Right atrium auricular region (tissue), 2 donors: Measurements from ENCODE around the gene SIRT5. TPM values are rescaled to one million over a fixed set of nuclear protein-coding genes. Genes with fewer than 3 reads are reported as not detected.

ENCODE experiments used
- DNase-seq: peaks from one replicate; pipeline ENCODE4 v3.0.0-alpha.2; 2019; ENCODE audit warnings: low spot score
- H3K27ac ChIP-seq, 2 donors: fragments of 200-600 bp; sonication (generic); 1 replicate in 1 of 2; 2 replicates in 1 of 2; pipeline ENCODE4 v1.5.1; 2016 to 2019
- H3K27me3 ChIP-seq, 2 donors: fragments of 200-600 bp; sonication (generic); one replicate each; pipeline versions ENCODE4 v1.5.1 to v1.6.0; 2017 to 2019
- H3K36me3 ChIP-seq: fragments of 200-600 bp; sonication (generic); one replicate; pipeline ENCODE4 v1.5.1; 2016
- H3K4me1 ChIP-seq, 2 donors: fragments of 200-600 bp; sonication (generic); one replicate each; pipeline versions ENCODE4 v1.5.1 to v1.6.0; 2017 to 2019
- H3K4me3 ChIP-seq, 2 donors: fragments of 200-600 bp; sonication (generic); 1 replicate in 1 of 2; 2 replicates in 1 of 2; pipeline ENCODE4 v1.5.1; 2017 to 2019; ENCODE audit warnings: mild to moderate bottlenecking in 1 of 2, moderate library complexity in 1 of 2
- H3K9me3 ChIP-seq, 2 donors: fragments of 200-600 bp; sonication (generic); one replicate each; pipeline ENCODE4 v1.5.1; 2019
- CTCF ChIP-seq, 2 donors: fragments of 200-600 bp; sonication (generic); IDR thresholded peaks; one replicate each; pipeline ENCODE4 v1.5.1; 2019; ENCODE audit warnings: antibody characterized with exemption in 2 of 2
- total RNA-seq, 2 donors: library from RNA; depleted of rRNA; stranded (reverse); fragments of >200 nt; gene quantifications; one replicate each; pipeline ENCODE4 v1.1.0, GENCODE V29; 2016

The SIRT5 gene
- total RNA-seq, 2 donors from 2014 or later: 17.9 to 31.2 TPM

- Histone ChIP-seq H3K36me3 (no peaks in the 10 kb centered on the region), H3K9me3 (peaks cover 0 to 5% of the 10 kb centered on the region in 2 donors), H3K27me3 (no peaks in the 10 kb centered on the region), H3K4me3 (peak overlapping the region; percentile 78 to 90), H3K4me1 (peaks cover 0 to 9% of the 10 kb centered on the region in 2 donors), H3K27ac (peak overlapping the region; percentile 97 to 99)
- DNase-seq: no peak
- TF ChIP-seq CTCF (IDR thresholded peaks at IDR 0.05): no peak
Measured at GRCh38 chr6:13572951-13573654, 1.3 kb upstream of the SIRT5 start.

GRCh38 chr6:13573669-13574110, 711 bp upstream of the SIRT5 start:
- Histone ChIP-seq H3K27me3 (no peaks in the 10 kb centered on the region), H3K9me3 (peaks cover 0 to 5% of the 10 kb centered on the region in 2 donors), H3K4me1 (peaks cover 0 to 9% of the 10 kb centered on the region in 2 donors), H3K4me3 (peak overlapping the region; percentile 78 to 90), H3K36me3 (no peaks in the 10 kb centered on the region), H3K27ac (peak overlapping the region; percentile 97 to 99)
- no peak for DNase-seq
- no peak for TF ChIP-seq CTCF (IDR thresholded peaks at IDR 0.05)

- TF ChIP-seq CTCF (IDR thresholded peaks at IDR 0.05): peak; percentile 65 to 78
- H3K27me3 ChIP-seq: no peaks in the 10 kb centered on the region
- H3K4me3 ChIP-seq: peak overlapping the region; percentile 78 to 90
- H3K9me3 ChIP-seq: peaks cover 0 to 5% of the 10 kb centered on the region in 2 donors
- peak; percentile 86 for DNase-seq
- no peaks in the 10 kb centered on the region for H3K36me3 ChIP-seq
- peak overlapping the region; percentile 97 to 99 for H3K27ac ChIP-seq
- peaks cover 0 to 9% of the 10 kb centered on the region in 2 donors for H3K4me1 ChIP-seq
Measured at GRCh38 chr6:13574149-13574570, 241 bp upstream of the SIRT5 start.

- H3K27ac ChIP-seq: peak overlapping the region; percentile 97 to 99
- TF ChIP-seq CTCF (IDR thresholded peaks at IDR 0.05): peak; percentile 85 to 88
- no peak for DNase-seq
- H3K4me3 ChIP-seq: peak overlapping the region; percentile 78 to 90
- no peaks in the 10 kb centered on the region for H3K27me3 ChIP-seq
- no peaks in the 10 kb centered on the region for H3K36me3 ChIP-seq
- H3K9me3 ChIP-seq: peaks cover 0 to 5% of the 10 kb centered on the region in 2 donors
- H3K4me1 ChIP-seq: peaks cover 0 to 9% of the 10 kb centered on the region in 2 donors
Measured at GRCh38 chr6:13575377-13575775, 975 bp downstream of the SIRT5 start.

GRCh38 chr6:13576017-13576416, 1.6 kb downstream of the SIRT5 start:
- H3K27ac ChIP-seq: peak overlapping the region; percentile 97 to 99
- DNase-seq: no peak
- TF ChIP-seq CTCF (IDR thresholded peaks at IDR 0.05): no peak

More at GRCh38 chr6:13576017-13576416, 1.6 kb downstream of the SIRT5 start:
- peaks cover 0 to 5% of the 10 kb centered on the region in 2 donors for H3K9me3 ChIP-seq
- no peak overlapping the region for H3K4me3 ChIP-seq
- peaks cover 0 to 9% of the 10 kb centered on the region in 2 donors for H3K4me1 ChIP-seq
- peaks cover 6% of the 10 kb centered on the region for H3K36me3 ChIP-seq
- no peaks in the 10 kb centered on the region for H3K27me3 ChIP-seq
